HEK293 (cell line): ENCODE data around the gene HGFAC.

ENCODE experiments used
- CTCF ChIA-PET: fragments of 350-600 bp; formaldehyde crosslinking; extraction: SDS; loops from one replicate; lab custom pipeline; 2021; ENCODE audit warnings: antibody characterized with exemption; lab: Yijun Ruan, JAX
- POLR2A ChIA-PET: fragments of 300-600 bp; formaldehyde crosslinking; extraction: SDS; loops from one replicate; lab custom pipeline; 2020; ENCODE audit warnings: antibody characterized with exemption, inconsistent platforms; lab: Yijun Ruan, JAX
- H3K27ac ChIP-seq: fragments of 200-500 bp; sonication (Bioruptor generic); 2 replicates; pipeline ENCODE4 v1.5.1; 2014; ENCODE audit warnings: low read depth, low read length, control low read depth, inconsistent platforms; ENCODE audit errors: extremely low read depth
- H3K36me3 ChIP-seq, 2 experiments: fragments of 200-500 bp in 1 of 2; sonication (Bioruptor generic) in 1 of 2; 1 replicate in 1 of 2; 2 replicates in 1 of 2; pipeline ENCODE4 v1.5.1; 2014 to 2017; ENCODE audit warnings: inconsistent platforms in 2 of 2, low read length in 2 of 2; ENCODE audit not compliant: control insufficient read depth in 2 of 2, insufficient read depth in 1 of 2
- H3K4me1 ChIP-seq: fragments of 200-500 bp; sonication (Bioruptor generic); 2 replicates; pipeline ENCODE4 v1.5.1; 2014; ENCODE audit warnings: mild to moderate bottlenecking, low read length, inconsistent platforms; ENCODE audit not compliant: control insufficient read depth, insufficient read depth
- H3K4me3 ChIP-seq: 2 replicates; pipeline ENCODE4 v1.5.1; 2011; ENCODE audit warnings: low read depth, mild to moderate bottlenecking, control low read depth, low read length, moderate library complexity
- H3K9me3 ChIP-seq: fragments of 200-500 bp; sonication (Bioruptor generic); 2 replicates; pipeline ENCODE4 v1.5.1; 2014; ENCODE audit warnings: low read depth, low read length, inconsistent platforms; ENCODE audit not compliant: control insufficient read depth, insufficient read depth
- GLIS1 ChIP-seq: fragments of 450-650 bp; formaldehyde crosslinking; IDR thresholded peaks from 2 replicates; pipeline ENCODE4 v1.5.1; 2016; ENCODE audit warnings: missing biosample characterization, missing genetic modification characterization
- GLIS2 ChIP-seq: fragments of 450-650 bp; formaldehyde crosslinking; IDR thresholded peaks from 2 replicates; pipeline ENCODE4 v1.5.1; 2016; ENCODE audit warnings: missing biosample characterization, missing genetic modification characterization
- REPIN1 ChIP-seq: fragments of 450-650 bp; formaldehyde crosslinking; IDR thresholded peaks from 2 replicates; pipeline ENCODE4 v1.5.1; 2017; ENCODE audit warnings: missing biosample characterization, missing genetic modification characterization, low read depth
- SETDB1 ChIP-seq: IDR thresholded peaks from one replicate; pipeline ENCODE4 v1.6.1; 2017; ENCODE audit warnings: mild to moderate bottlenecking, low read length, moderate library complexity, mixed read lengths; ENCODE audit not compliant: insufficient read length
- ZBTB7A ChIP-seq: fragments of 450-650 bp; formaldehyde crosslinking; IDR thresholded peaks from 2 replicates; pipeline ENCODE4 v1.5.1; 2016; ENCODE audit warnings: low read depth, missing biosample characterization, missing genetic modification characterization
- ZNF155 ChIP-seq: fragments of 450-650 bp; formaldehyde crosslinking; IDR thresholded peaks from 2 replicates; pipeline ENCODE4 v1.5.1; 2016; ENCODE audit warnings: missing biosample characterization, missing genetic modification characterization
- ZNF211 ChIP-seq: fragments of 450-650 bp; formaldehyde crosslinking; IDR thresholded peaks from 2 replicates; pipeline ENCODE4 v1.5.1; 2016; ENCODE audit warnings: low read depth, missing biosample characterization, missing genetic modification characterization
- ZNF292 ChIP-seq: fragments of 450-650 bp; formaldehyde crosslinking; IDR thresholded peaks from 2 replicates; pipeline ENCODE4 v1.5.1; 2016; ENCODE audit warnings: low read depth, missing biosample characterization, missing genetic modification characterization, borderline replicate concordance
- ZNF423 ChIP-seq: fragments of 450-650 bp; formaldehyde crosslinking; IDR thresholded peaks from 2 replicates; pipeline ENCODE4 v1.5.1; 2016; ENCODE audit warnings: missing biosample characterization, missing genetic modification characterization
- ZNF629 ChIP-seq: fragments of 450-650 bp; formaldehyde crosslinking; IDR thresholded peaks from 2 replicates; pipeline ENCODE4 v1.5.1; 2017; ENCODE audit warnings: missing biosample characterization, missing genetic modification characterization
- ZNF660 ChIP-seq: fragments of 450-650 bp; IDR thresholded peaks from 2 replicates; pipeline ENCODE4 v1.5.1; 2018; ENCODE audit warnings: missing biosample characterization, mild to moderate bottlenecking, missing genetic modification characterization
- TF ChIP-seq, protein P1 (sequence below): fragments of 450-650 bp; formaldehyde crosslinking; IDR thresholded peaks from 2 replicates; pipeline ENCODE4 v1.5.0; 2017; ENCODE audit warnings: missing biosample characterization, missing genetic modification characterization, borderline replicate concordance
- TF ChIP-seq, protein P2 (sequence below): IDR thresholded peaks from 2 replicates; pipeline ENCODE4 v1.6.1; 2011; ENCODE audit warnings: mild to moderate bottlenecking, low read depth, low read length, borderline replicate concordance
- TF ChIP-seq, protein P3 (sequence below): fragments of 450-650 bp; formaldehyde crosslinking; IDR thresholded peaks from 2 replicates; pipeline ENCODE4 v1.5.1; 2016; ENCODE audit warnings: missing biosample characterization, missing genetic modification characterization

Gene HGFAC

GRCh38 chr4:3437998-3438846 lies 3.5 kb upstream of the HGFAC start (continued):
- no peak for TF ChIP-seq ZNF423 (tag by site-specific recombination)
- TF ChIP-seq ZNF660 = no peak
- TF ChIP-seq ZNF292 (tag by site-specific recombination) = no peak
- TF ChIP-seq SETDB1 = no peak
- TF ChIP-seq, all 188 proteins: peak for 0

DNA sequence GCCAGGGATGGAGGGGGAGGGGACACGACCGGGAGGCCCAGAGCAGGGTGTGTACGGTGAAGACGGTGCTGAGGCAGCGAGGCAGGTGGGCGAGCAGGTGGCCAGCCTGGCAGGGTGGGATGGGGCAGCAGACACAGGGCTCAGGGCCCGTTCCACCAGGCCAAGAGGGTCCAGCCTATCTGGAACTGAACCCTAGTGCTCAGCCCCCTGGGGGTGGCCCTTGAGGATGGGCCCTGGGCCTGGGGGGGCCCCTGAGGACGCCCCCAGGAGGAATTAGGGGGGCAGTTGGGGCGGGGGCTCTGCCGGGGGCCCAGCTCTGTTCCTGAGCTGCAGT lies 3.0 kb upstream of the HGFAC start:
- Histone ChIP-seq H3K27ac (no peak overlapping the region), H3K4me3 (no peak overlapping the region), H3K4me1 (no peaks in the 10 kb centered on the region), H3K9me3 (no peaks in the 10 kb centered on the region), H3K36me3 (no peaks in the 10 kb centered on the region)
- CTCF ChIA-PET = interaction anchor here (0.6 to 1.4 kb wide), 2 partner anchors 42 to 294 kb away, joined by 3 to 4 read pairs; no protein-coding TSS in a partner anchor
- POLR2A ChIA-PET = no interaction called here
- peak; percentile 32 for TF ChIP-seq GLIS1 (tag by site-specific recombination)
- TF ChIP-seq, protein P1, sequence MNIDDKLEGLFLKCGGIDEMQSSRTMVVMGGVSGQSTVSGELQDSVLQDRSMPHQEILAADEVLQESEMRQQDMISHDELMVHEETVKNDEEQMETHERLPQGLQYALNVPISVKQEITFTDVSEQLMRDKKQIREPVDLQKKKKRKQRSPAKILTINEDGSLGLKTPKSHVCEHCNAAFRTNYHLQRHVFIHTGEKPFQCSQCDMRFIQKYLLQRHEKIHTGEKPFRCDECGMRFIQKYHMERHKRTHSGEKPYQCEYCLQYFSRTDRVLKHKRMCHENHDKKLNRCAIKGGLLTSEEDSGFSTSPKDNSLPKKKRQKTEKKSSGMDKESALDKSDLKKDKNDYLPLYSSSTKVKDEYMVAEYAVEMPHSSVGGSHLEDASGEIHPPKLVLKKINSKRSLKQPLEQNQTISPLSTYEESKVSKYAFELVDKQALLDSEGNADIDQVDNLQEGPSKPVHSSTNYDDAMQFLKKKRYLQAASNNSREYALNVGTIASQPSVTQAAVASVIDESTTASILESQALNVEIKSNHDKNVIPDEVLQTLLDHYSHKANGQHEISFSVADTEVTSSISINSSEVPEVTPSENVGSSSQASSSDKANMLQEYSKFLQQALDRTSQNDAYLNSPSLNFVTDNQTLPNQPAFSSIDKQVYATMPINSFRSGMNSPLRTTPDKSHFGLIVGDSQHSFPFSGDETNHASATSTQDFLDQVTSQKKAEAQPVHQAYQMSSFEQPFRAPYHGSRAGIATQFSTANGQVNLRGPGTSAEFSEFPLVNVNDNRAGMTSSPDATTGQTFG (tag by site-specific recombination) = no peak

GRCh38 chr4:3439391-3439790 lies 2.4 kb upstream of the HGFAC start:
- Histone ChIP-seq H3K4me1 (no peaks in the 10 kb centered on the region), H3K27ac (no peak overlapping the region)
- TF ChIP-seq GLIS1 (tag by site-specific recombination) (peak; percentile 72), GLIS2 (tag by site-specific recombination) (0 out of 2 replicates have a peak, but pooled peaks have one; percentile 28), ZNF211 (tag by site-specific recombination) (no peak)
- TF ChIP-seq, all 188 proteins: peak for 2
- Histone ChIP-seq H3K4me3 (no peak overlapping the region), H3K36me3 (no peaks in the 10 kb centered on the region), H3K9me3 (no peaks in the 10 kb centered on the region)
- POLR2A ChIA-PET = no interaction called here
- CTCF ChIA-PET = no interaction called here

GRCh38 chr4:3440011-3440410 lies 1.8 kb upstream of the HGFAC start:
- ChIA-PET POLR2A (no interaction called here), CTCF (no interaction called here)
- no peak overlapping the region for H3K27ac ChIP-seq
- TF ChIP-seq, protein P2, sequence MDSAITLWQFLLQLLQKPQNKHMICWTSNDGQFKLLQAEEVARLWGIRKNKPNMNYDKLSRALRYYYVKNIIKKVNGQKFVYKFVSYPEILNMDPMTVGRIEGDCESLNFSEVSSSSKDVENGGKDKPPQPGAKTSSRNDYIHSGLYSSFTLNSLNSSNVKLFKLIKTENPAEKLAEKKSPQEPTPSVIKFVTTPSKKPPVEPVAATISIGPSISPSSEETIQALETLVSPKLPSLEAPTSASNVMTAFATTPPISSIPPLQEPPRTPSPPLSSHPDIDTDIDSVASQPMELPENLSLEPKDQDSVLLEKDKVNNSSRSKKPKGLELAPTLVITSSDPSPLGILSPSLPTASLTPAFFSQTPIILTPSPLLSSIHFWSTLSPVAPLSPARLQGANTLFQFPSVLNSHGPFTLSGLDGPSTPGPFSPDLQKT = no peak
- no peak for TF ChIP-seq ZBTB7A (tag by site-specific recombination)
- TF ChIP-seq ZNF629 (tag by site-specific recombination) = no peak
- TF ChIP-seq REPIN1 (tag by site-specific recombination) = no peak
- no peak for TF ChIP-seq ZNF155
- TF ChIP-seq, protein P3, sequence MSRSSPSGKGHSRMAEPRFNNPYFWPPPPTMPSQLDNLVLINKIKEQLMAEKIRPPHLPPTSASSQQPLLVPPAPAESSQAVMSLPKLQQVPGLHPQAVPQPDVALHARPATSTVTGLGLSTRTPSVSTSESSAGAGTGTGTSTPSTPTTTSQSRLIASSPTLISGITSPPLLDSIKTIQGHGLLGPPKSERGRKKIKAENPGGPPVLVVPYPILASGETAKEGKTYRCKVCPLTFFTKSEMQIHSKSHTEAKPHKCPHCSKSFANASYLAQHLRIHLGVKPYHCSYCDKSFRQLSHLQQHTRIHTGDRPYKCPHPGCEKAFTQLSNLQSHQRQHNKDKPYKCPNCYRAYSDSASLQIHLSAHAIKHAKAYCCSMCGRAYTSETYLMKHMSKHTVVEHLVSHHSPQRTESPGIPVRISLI = no peak
- H3K4me1 ChIP-seq = no peaks in the 10 kb centered on the region
- H3K4me3 ChIP-seq = no peak overlapping the region
- no peaks in the 10 kb centered on the region for H3K9me3 ChIP-seq
- H3K36me3 ChIP-seq = no peaks in the 10 kb centered on the region
